ENCODE data around the gene DCUN1D3. TPM values are rescaled to one million over a fixed set of nuclear protein-coding genes. Genes with fewer than 3 reads are reported as not detected.
"Not testable (repeated sequence)": the region's sequence is repeated elsewhere in the genome, so short reads cannot be mapped to it uniquely, and the experiment has no call there.

Gene DCUN1D3
- total RNA-seq, 1 experiment from 2014 or later, result 16.8 TPM

DNA sequence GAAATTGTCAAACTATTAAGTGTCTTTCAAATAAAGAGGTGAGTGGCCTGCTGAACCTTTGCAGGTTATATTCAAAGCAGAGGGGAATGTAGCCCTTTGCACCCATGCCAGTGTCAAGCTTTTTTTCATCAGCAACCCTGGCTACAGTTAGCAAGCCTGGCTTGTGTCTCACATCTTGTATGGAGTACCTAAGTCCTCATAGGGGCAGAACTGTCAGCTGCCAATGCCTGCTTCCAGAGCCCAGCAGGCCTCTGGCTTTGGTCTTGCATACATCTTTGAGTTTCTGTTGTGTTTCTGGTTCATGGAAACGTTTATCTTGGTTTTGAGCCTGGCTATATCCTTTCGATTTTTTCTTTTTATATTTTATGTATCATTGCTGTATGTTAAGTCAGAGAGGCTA lies 67.1 kb downstream of the DCUN1D3 start:
- peaks cover 5% of the 10 kb centered on the region for H3K9me3 ChIP-seq
- peaks cover 44% of the 10 kb centered on the region for H3K36me3 ChIP-seq
- H3K4me3 ChIP-seq, result no peak overlapping the region
- no peaks in the 10 kb centered on the region for H3K27me3 ChIP-seq
- peak; percentile 8 for DNase-seq

DNA sequence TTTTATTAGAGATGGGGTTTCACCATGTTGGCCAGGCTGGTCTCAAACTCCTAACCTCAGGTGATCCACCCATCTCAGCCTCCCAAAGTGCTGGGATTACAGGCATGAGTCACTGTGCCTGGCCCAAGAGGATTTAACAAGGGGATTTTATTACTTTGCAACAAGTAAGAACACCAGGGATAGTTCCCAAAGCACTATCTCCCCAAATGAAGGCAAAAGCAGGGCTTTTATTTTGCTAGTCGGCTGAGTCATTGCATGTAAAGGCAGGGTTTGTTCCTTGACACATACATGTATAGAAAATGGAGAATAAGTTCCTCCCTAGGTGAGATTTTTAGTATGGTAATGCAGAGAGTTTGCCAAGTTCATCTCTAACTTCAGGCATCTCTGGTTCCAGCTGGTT lies 69.8 kb downstream of the DCUN1D3 start:
- H3K4me3 ChIP-seq, result no peak overlapping the region
- H3K36me3 ChIP-seq, result peaks cover 54% of the 10 kb centered on the region
- H3K27me3 ChIP-seq, result no peaks in the 10 kb centered on the region
- DNase-seq, result no peak
- H3K9me3 ChIP-seq, result no peaks in the 10 kb centered on the region; the same call in 1 of the 2 replicates

DNA sequence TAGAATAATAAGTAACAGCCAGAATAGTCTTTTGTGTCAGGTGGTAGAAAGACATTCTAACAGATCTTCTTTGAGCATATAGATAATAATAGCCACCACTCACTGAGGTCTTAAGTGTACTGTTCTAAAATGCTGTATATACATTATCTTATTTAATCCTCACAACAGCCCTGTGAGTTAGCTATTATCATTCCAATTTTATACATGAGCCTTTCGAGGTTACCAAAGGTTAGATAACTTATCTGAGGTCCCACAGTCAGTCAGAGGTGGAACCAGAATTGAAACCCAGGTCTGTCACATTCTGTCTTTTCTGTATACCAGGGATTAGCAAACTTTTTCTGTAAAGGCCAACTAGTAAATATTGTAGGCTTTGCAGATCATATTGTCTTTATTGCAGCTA lies 70.6 kb downstream of the DCUN1D3 start:
- Histone ChIP-seq H3K4me3 (no peak overlapping the region), H3K36me3 (peaks cover 50% of the 10 kb centered on the region), H3K9me3 (no peaks in the 10 kb centered on the region; the same call in 1 of the 2 replicates), H3K27me3 (no peaks in the 10 kb centered on the region)
- no peak for DNase-seq

DNA sequence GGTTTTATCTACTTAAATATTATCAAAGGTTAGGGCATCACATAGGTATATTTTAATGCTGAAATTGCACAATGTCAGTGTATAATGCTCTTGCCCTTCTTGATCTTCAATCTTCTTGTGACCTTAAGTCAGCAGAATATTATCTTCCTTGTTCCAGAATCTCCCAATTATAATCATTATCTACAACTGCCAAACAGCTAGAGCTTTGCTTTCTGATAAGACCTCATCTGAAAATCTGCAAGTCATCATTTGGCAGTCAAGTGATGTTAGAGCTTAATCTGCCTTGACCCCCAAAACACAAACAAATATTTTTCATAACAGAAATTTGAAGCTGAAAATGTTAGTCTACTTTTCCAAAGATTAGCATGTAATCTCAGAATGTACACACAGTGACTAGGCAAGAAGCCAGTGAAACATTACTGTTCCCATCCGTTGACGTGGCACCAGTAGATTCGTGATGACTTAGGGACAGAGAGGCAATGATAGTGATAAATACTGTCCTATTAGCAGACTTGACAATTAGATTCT lies 74.1 kb downstream of the DCUN1D3 start:
- no peak overlapping the region for H3K4me3 ChIP-seq
- H3K36me3 ChIP-seq, result peaks cover 65% of the 10 kb centered on the region
- H3K27me3 ChIP-seq, result no peaks in the 10 kb centered on the region
- H3K9me3 ChIP-seq, result no peaks in the 10 kb centered on the region
- DNase-seq, result no peak

DNA sequence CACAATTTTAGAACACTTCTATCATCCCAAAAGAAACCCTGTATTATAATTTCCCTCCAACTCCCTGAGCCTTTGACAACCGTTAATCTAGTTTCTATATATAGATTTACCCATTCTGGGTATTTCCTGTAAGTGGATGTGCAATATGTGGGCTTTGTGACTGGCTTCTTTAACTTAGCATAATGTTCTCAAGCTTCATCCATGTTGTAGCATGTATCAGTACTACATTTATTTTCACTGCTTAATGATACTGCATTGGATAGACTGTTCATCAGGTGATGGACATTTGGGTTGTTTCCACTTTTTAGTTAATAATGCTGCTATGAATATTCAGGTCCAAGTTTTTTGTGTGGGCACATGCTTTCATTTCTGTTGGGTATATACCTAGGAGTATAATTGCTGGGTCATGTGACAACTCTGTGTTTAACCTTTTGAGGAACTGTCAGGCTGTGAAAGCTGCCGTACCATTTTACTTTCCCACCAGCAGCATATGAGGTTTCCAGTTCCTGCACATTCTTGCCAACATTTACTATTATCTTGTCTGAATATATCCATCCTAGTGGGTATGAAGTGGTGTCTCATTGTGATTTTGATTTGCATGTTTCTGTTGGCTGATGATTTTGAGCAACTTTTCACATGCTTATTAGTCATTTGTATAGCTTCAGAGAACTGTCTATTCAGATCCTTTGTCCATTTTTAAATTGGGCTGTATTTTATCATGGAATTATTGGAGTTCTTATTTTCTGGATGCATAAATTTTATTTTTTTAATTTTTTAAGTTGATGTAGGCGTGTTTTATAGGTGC lies 77.4 kb downstream of the DCUN1D3 start:
- Histone ChIP-seq H3K27me3 (no peaks in the 10 kb centered on the region), H3K4me3 (no peak overlapping the region), H3K36me3 (peaks cover 69% of the 10 kb centered on the region), H3K9me3 (no peaks in the 10 kb centered on the region)
- no peak for DNase-seq

DNA sequence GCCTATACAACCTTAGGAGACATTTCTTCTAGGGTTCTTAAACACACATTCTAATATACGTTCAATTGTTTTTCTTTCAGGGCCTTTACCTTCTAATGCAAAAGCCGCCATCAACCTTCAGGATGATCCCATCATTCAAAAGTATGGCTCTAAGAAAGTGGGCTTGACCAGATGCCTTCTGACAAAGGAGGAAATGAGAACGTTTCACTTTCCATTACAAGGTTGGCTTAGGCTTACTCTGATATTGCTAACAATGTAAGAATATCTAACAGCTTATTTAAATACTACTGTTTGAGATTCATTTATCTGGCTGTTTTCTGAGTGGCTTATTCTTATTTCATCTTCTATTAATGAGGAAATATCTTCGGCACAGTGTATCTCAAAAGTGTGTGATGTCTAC lies 78.5 kb downstream of the DCUN1D3 start:
- peaks cover 61% of the 10 kb centered on the region for H3K36me3 ChIP-seq
- H3K4me3 ChIP-seq, result no peak overlapping the region
- H3K9me3 ChIP-seq, result no peaks in the 10 kb centered on the region
- no peak for DNase-seq
- no peaks in the 10 kb centered on the region for H3K27me3 ChIP-seq

DNA sequence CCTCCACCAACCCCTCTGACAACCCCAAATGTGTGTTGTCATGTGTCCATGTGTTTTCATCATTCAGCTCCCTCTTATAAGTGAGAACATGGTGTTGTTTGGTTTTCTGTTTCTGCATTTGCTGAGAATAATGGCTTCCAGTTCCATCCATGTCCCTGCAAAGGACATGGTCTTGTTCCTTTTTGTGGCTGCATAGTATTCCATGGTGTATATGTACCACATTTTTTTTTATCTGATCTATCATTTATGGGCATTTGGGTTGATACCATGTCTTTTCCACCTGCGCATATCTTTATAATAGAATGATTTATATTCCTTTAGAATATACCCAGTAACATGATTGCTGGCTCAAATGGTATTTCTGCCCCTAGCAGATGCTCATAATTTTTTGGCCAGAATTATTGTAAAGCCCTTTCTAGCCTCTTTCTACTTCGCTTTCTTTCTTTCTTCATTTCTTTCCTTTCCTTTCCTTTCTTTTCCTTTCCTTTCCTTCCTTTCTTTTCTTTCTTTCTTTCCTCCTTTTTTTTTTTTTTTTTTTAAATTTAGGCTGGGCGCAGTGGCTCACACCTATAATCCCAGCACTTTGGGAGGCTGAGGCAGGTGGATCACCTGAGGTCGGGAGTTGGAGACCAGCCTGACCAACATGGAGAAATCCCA lies 81.1 kb downstream of the DCUN1D3 start:
- no peak for DNase-seq
- H3K27me3 ChIP-seq, result no peaks in the 10 kb centered on the region
- no peak overlapping the region for H3K4me3 ChIP-seq
- H3K9me3 ChIP-seq, result no peaks in the 10 kb centered on the region
- H3K36me3 ChIP-seq, result peaks cover 54% of the 10 kb centered on the region

DNA sequence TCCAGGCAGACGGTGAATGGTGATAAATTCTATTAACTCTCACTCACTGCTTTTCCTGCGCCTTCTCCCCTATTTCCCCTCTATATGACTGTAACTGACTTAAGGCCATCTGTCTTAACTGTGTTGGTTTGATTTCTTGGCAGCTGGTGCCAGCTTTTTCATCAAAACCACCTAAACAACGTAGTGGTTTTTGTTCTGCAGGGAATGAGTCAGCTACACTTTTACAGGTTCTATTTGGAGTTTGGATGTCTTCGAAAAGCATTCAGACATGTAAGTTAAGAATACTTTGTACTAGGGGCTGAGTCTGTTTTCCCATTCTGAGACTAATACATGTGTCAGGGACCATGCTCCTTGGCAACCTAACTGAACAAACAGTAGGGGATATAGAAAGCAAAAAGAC lies 85.4 kb downstream of the DCUN1D3 start:
- no peak for DNase-seq
- peaks cover 33% of the 10 kb centered on the region for H3K36me3 ChIP-seq
- H3K9me3 ChIP-seq, result no peaks in the 10 kb centered on the region
- no peaks in the 10 kb centered on the region for H3K27me3 ChIP-seq
- no peak overlapping the region for H3K4me3 ChIP-seq

DNA sequence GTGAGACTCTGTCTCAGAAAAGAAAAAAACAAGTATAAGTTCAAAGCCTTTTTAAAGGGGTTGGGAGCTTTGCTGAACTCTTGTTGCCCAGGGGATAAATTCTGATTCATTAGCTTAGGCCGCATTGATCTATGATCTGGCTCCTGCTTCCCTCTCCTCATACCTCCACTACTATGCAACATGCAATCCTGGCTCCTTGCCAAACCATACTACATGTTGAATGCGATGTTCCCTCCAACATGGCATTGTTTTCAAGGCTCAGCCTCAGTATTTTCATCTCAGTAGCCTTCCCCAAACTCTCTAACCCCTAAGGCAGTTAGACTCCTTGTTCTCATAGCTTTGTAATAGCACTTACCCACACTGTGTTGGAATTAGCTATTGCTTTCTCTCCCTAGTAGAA lies 87.6 kb downstream of the DCUN1D3 start:
- H3K36me3 ChIP-seq, result peaks cover 22% of the 10 kb centered on the region
- no peak overlapping the region for H3K4me3 ChIP-seq
- H3K27me3 ChIP-seq, result no peaks in the 10 kb centered on the region
- DNase-seq, result no peak
- H3K9me3 ChIP-seq, result no peaks in the 10 kb centered on the region

DNA sequence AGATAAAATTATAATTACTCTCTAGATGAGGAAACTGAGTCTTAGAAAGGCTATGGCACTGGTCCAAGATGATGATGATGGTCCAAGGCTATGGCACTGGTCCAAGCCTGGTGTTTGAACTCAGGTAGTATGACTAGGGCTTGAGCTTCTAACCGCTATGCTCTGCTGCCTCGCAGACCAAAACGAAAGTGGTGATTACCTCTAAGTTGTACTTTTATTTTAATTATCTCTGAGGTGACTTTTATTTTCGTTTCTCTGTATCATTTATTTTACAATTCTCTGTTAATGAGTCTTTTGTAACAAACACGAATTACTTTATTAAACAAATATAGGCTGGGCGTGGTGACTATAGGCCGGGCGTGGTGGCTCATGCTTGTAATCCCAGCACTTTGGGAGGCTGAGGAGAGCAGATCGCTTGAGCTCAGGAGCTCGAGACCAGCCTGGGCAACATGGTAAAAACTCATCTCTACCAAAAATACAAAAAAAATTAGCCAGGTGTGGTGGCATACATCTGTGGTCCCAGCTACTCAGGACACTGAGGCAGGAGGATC lies 88.2 kb downstream of the DCUN1D3 start:
- H3K27me3 ChIP-seq, result no peaks in the 10 kb centered on the region
- H3K4me3 ChIP-seq, result no peak overlapping the region
- DNase-seq, result no peak
- peaks cover 21% of the 10 kb centered on the region for H3K36me3 ChIP-seq
- no peaks in the 10 kb centered on the region for H3K9me3 ChIP-seq

DNA sequence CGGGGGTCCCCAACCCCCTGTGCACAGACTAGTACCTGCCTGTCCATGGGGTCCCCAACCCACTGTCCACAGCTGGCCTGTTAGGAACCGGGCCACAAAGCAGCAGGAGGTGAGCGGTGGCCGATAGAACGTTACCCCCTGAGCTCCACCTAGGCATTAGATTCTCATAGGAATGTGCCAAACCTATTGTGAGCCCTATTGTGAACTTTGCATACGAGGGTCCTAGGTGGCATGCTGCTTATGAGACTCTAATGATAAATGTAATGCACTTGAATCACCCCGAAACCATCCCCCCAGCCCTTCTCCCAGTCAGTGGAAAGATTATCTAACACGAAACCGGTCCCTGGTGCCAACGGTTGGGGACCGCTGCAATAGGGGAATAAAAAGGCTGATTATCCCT lies 92.3 kb downstream of the DCUN1D3 start:
- Histone ChIP-seq H3K4me3 (peak overlapping the region; percentile 77), H3K36me3 (peaks cover 7% of the 10 kb centered on the region), H3K27me3 (no peaks in the 10 kb centered on the region), H3K9me3 (no peaks in the 10 kb centered on the region)
- no peak for DNase-seq

DNA sequence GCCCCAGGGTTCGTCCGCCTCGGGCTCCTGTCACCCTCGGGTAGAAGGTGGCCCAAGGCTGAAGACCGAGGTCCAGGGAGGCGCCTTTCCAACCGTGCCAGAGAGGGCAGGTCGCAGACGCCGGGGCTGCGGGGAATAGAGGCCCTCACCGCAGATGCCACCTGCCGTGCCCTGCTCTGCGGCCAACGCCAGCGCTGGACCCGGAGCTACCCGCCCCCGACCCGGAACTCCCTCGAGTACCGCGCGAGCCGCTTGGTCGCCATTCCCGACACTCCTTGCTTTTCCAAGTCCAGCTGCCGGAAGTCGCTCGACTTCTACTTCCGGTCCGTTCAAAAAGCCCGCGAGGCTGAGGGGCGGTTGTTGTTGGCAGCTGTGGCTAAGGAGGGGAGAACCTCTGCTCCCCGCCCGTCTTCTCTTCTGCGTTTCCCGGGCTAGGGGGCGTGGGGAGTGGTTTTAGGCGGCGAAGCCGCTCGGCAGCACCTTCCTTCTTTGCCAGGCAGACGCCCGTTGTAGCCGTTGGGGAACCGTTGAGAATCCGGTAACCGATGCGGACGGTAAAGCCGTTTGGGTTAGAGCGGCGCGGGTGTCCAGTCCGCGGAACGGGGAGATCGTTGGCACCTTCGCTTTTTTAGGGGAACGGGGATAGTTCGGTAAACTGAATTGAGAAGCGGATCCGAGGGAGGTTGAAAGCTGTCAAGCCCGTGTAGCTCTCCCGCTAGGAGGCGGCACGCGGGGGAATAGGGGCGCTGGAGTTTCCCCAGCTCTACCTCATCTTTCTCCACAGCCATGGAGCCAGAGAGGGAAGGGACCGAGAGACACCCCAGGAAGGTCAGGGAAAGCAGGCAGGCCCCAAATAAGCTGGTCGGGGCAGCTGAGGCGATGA lies 93.7 kb downstream of the DCUN1D3 start, which contains the start of the genes ERI2 and REXO5:
Gene ERI2, minus strand, starts transcription at position 305 of the 883 bp plus-strand sequence. Its CDS starts 42 bp downstream, at position 263.
Gene REXO5, plus strand, starts transcription at position 360 of the 883 bp plus-strand sequence. Its CDS starts 427 bp downstream, at position 787.
- Histone ChIP-seq H3K4me3 (peak within 1 kb of the TSS; percentile 77), H3K27me3 (no peaks in the 10 kb centered on the region), H3K36me3 (peaks cover 15% of the 10 kb centered on the region), H3K9me3 (no peaks in the 10 kb centered on the region)
- peak; percentile 97 for DNase-seq

DNA sequence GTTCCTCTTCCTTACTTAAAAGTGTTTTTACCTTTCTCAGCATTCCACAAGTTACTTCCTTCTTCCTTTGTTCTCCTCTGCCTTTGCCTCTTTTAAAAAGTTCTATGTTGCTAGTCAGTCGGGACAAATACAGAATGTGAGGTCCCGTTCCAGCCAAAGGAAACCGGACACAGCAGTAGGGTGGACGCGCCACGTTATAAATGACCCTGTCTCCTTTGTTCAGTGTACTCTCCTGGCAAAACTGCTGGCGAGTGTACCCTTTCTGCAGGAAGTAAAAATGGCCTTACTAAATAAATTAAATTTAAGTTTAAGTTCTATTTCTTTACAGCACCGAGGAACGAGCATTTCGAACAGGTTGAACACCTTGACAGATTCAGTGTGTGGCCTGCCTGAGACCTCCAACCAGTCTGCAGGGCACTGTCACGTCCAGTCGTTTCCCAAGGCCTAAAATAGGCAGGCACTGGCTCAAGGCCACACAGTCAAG lies 94.4 kb downstream of the DCUN1D3 start:
- Histone ChIP-seq H3K36me3 (peaks cover 19% of the 10 kb centered on the region), H3K4me3 (peak overlapping the region; percentile 77)
- not testable (repeated sequence) for H3K9me3 ChIP-seq, DNase-seq, H3K27me3 ChIP-seq
